Activated CD4-positive, alpha-beta T cell treated with anti-CD3 and anti-CD28 coated beads, Interleukin-2, amount 50 U/mL, for 16 hours (primary cell): ENCODE data around the gene UPF1.

Experiments
- DNase-seq: peaks from one replicate; pipeline ENCODE4 v3.0.0-alpha.2; 2020

Gene UPF1

DNA sequence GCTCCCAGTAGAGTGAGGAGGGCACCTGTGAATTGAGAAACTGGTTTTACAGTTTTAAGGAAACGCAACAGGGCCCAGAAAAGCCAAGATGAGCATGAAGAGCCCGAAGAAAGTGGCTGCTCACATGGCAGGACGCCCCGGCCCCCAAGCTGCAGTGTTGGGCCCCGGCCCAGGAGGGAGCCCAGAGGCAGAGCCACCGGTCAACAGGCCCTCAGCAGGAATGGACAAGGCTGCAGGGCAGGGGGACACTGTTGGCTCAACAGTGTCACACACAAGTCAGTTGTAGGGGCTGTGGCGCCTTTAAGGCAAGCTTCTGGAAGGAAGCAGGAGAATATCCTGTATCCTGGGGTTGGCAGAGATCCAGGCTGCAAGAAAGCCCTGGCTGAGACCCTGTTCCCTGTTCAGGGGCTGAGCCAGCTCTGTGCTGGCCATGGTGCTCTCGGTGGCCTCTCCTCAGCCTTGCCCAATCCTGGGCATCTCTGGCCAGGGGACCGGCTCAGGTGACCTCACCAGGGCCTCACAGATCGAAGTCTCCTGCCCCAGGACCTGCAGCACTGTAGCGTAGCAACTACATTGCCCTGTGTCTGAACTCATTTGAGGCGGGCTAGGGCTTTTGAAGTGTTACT is 28.0 kb downstream of the UPF1 start:
- no peak for DNase-seq

DNA sequence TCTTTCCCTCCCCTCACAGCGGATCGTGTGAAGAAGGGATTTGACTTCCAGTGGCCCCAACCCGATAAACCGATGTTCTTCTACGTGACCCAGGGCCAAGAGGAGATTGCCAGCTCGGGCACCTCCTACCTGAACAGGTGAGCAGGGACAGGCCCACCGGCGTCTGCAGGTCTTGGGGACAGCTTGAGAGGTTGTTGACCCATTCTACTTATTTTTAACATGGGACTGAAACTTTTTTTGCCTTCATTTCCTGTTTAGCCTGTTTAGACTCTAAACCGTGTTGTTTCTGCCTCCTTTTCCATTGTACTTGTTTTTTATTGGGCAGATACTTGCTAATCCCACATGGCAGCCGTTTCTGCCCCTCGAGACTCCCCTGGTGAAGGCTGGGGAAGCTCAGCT is 28.5 kb downstream of the UPF1 start:
- no peak for DNase-seq

DNA sequence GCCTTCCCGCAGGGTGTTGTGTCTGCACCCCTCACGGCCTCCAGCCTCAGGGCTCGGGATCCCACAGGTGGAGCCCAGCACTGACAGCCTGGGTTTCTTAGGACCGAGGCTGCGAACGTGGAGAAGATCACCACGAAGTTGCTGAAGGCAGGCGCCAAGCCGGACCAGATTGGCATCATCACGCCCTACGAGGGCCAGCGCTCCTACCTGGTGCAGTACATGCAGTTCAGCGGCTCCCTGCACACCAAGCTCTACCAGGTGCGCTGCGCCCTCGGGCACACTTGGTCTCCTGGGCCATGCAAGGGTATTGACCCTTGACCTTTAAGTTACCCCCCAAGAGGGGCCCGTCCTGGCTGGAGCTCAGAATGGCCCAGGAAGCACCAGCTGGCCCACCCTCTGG is 29.0 kb downstream of the UPF1 start:
- DNase-seq: no peak

DNA sequence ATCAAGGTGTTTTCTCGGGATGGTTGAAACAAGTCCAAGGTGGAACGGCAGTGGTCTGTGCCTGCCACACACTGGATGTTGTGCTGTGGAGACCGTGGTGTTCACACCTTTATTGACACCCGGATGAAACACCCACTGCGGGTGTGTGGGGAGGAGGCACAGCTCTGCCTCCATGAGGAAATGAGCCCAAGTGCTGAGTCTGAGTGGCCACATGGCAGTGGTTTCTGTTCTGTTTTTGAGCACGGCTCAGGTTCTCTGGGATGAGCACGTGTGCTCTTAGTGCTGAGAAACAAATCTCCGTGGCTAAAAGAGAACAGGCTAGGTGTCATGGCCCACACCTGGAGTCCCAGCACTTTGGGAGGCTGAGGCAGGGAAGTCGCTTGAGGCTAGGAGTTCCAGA is 29.5 kb downstream of the UPF1 start:
- DNase-seq: no peak

DNA sequence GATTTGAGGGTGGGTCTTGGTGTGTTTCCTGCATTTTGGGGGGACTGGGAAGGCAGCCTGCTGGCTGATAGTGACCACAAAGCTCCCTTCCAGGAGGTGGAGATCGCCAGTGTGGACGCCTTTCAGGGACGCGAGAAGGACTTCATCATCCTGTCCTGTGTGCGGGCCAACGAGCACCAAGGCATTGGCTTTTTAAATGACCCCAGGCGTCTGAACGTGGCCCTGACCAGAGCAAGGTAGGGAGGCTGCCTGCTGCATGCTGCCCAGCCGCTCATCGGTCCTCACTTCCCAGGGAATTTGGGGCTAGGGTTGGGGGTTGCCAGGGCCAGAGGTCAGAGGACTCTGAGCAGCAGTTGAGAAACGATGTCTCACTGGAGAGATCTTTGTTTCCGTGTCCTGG is 30.2 kb downstream of the UPF1 start:
- DNase-seq: no peak

DNA sequence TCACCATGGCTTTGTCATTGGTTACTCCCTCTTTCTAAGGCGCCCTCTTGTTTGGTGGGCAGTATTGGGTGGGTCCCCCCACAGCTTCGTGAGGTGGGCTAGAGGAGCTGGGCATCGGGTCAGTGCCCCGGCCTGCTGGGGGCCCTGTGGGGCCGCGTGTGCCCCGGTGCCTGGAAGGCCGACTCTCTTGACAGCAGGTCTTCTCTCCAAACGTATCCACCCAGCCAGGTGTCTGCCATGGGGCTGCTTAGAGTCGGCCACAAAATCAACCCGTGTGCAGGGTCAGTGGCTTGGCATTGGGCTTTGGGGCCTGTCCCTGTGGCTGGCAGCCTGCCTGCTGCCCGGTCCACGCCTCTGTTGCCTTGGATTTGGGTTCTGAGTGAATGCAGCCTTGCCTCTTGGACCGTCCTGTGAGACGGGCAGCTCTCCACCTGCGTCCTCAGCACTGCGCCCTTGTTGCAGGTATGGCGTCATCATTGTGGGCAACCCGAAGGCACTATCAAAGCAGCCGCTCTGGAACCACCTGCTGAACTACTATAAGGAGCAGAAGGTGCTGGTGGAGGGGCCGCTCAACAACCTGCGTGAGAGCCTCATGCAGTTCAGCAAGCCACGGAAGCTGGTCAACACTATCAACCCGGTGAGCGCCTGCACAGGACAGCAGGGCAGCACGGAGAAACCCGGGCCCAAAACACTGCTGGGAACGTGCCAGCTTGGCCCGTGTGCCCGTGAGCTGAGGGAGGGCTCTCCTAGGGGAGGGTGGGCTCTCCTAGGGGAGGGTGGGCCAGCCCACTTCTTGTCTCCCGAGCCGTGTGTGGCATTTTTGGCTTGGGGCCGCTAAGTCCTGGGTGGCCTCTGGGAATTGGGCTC is 31.4 kb downstream of the UPF1 start:
- DNase-seq: no peak

DNA sequence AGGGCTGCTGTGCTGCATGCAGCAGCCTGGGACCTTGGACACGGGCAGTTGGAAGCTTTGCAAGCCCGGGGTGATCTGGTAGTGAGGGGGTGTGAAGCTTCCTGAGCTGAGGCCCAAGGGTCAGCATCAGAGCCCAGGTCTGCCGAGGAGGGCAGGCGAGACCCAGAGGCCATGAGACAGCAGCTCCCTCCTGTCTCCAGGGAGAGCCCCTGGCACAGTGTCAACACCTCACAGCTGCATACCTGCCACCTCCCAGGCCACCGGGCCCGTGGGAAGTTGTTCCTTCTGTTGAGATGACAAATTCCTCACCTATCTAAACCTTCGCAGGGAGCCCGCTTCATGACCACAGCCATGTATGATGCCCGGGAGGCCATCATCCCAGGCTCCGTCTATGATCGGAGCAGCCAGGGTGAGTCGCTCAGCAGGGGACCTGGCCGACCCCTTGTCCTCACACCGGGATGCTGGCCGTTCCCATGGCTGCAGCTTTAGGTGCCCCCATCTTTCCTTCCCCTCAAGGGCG is 32.1 kb downstream of the UPF1 start:
- DNase-seq: no peak

DNA sequence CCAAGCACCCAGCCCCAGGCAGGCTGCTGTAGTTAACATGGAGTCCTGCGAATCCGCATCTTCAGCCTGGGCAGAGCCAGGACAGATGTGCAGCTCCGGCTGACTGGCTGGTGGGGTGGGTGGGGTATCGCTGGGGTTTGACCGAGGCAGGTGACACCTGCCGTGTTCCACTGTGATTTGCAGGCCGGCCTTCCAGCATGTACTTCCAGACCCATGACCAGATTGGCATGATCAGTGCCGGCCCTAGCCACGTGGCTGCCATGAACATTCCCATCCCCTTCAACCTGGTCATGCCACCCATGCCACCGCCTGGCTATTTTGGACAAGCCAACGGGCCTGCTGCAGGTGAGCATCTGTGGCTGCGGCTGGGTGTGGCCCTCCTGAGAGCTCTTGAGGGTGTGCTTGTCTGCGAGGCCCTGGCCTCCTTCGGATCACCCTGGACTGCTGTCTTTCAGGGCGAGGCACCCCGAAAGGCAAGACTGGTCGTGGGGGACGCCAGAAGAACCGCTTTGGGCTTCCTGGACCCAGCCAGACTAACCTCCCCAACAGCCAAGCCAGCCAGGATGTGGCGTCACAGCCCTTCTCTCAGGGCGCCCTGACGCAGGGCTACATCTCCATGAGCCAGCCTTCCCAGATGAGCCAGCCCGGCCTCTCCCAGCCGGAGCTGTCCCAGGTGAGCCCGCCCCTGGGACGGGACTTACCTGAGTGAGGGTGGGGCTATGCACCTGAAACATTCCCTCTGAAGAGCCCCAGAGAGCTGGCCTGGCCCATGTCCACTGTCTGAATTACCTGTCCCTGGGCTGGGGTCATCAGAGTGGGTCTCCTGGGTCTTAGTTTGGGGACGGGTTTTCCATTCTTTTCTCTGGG is 33.6 kb downstream of the UPF1 start:
- no peak for DNase-seq

DNA sequence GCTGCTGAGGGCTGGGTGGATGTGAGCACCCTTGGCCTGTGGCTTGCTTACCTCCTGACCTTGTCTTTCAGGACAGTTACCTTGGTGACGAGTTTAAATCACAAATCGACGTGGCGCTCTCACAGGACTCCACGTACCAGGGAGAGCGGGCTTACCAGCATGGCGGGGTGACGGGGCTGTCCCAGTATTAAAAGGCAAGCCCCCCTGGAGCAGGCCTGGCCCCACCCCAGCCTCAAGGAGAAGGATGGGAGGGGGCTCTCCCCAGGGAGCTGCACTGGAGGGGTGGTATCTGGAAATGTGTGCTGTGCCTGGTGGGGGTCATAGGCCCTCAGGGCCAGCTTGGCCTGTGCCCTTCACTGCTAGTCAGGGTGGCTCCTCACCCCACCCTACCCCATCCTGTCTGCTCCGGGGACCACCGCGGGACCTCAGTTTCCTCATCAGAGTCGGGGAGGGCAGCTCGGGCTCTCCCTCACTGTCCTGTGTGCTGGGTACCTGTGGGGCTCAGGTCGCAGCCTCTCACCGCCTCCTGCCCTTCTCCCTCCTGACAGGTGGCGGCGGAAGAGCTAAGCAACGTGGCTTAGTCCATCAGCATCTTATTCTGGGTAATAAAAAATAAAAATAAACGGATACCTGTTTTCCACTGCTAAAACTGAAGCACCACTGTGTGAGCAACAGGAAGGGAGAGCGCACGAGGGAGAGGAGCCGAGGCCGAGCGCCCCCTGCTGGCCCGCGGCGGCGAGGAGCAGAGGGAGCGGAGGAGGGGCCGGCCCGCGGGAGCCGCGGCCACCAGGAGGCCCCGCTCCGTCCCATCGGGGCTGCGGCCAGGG is 34.4 kb downstream of the UPF1 start:
- peak; percentile 63 for DNase-seq

DNA sequence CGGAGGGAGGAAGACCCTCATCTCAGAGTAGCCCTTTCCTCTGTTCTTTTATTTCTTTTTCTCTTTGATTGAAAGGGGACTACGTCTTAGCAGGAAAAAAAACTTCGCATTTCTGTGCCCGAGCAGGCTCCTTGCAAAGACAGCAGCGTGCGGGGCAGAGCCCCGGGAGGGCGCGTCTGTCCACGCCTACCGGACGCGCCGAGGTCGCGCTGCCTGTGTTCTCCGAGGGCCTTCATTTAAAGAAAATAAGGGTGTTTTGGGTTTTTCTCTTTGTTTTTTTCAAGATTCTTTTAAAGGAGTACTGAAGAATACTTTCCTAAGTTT is 35.0 kb downstream of the UPF1 start:
- no peak for DNase-seq

DNA sequence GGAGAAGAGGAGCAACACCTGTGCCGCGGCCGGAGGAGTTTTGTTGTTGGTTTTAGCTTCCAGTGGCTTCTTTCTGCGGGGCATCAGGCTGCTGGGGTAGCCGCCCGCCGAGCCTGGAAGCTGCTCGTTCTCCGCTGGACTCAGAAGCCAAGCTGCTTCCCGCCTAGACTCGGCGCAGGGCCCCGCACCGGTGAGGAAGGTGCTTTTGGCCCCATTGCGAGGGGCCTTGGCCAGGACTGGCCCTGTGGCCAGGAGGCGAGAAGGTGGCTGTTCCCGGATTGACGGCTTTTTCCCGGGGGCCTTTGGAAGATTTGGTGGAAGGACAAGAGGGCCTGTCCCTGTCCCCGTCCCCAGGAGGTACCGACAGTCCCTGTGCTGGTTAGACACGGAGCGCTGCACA is 35.4 kb downstream of the UPF1 start:
- no peak for DNase-seq

DNA sequence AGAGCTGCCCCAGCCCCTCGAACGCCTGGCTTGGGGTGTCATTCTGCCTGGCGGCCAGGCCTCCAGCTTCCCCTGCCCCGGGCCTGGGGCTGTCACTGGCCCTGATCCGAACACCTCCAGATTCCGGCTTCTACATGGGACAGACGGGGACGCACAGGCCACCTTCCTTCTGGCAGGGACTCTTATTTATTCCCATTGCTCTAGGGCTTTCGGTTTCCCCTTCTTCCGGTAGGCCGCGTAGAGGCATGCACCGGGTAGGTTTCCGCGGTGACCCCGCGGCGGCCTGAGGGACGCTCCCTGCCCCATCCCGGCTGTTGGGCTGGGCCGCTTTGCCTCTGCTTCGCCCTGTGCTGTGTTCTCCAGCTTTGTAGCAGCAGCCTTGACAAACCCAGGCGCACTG is 36.0 kb downstream of the UPF1 start:
- DNase-seq: no peak

DNA sequence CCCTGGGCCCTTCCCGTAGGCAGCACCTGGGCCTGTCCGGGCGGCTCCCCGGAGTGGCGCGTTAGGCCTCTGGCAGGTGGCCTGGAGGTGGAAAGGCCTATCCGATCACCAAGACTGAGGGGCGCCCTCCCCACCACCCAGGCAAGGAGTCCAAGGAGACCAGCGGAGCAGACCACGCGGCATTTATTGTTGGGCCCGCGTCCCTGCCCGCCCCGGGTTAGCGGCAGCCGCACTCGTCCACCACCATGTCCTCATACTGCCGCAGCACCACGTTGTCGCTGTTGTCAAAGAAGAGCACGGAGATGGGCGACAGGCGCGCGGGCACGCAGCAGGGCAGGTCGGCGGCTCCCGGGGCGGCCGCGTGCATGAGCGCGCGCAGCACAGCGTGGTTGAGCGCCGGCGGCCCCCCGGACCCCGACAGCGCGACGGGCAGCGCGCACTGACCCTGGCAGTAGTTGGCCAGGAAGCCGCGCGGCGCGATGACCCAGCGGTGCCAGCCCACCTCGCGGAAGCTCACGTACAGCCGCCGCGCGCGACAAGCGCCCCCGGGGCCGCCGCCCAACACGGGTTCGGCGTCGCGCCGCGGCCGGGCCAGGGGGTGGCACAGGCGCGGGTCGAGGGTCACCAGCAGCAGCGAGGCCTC is 36.7 kb downstream of the UPF1 start:
- no peak for DNase-seq

DNA sequence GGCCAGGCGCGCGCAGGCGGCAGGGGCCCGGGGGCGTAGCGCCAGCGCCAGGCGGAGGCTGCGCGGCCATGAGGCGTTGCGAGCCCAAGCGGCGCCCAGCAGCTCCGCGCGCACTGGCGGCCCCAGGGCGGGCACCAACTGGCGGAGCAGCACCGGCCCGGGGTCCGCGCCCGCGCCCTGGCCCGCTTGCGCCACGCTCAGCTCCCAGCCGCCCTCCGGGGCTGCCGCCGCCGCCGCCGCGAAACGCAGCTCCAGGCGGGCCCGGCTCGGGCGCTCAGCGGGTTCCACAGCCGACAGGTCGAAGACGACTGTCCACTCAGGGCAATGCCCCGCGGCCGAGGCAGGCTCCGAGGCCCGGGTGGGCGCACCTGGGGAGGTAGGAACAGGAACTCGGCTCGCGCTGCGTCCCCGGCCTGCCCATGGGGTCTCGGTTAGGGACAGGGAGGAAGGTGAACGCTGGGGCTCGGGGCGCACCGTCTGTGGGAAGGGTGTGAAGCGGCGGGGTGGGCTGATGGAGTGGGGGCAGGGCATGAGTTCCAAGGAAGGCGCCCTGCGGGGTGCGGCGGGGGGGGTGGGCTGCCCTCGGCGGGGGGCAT is 37.4 kb downstream of the UPF1 start:
- no peak for DNase-seq

DNA sequence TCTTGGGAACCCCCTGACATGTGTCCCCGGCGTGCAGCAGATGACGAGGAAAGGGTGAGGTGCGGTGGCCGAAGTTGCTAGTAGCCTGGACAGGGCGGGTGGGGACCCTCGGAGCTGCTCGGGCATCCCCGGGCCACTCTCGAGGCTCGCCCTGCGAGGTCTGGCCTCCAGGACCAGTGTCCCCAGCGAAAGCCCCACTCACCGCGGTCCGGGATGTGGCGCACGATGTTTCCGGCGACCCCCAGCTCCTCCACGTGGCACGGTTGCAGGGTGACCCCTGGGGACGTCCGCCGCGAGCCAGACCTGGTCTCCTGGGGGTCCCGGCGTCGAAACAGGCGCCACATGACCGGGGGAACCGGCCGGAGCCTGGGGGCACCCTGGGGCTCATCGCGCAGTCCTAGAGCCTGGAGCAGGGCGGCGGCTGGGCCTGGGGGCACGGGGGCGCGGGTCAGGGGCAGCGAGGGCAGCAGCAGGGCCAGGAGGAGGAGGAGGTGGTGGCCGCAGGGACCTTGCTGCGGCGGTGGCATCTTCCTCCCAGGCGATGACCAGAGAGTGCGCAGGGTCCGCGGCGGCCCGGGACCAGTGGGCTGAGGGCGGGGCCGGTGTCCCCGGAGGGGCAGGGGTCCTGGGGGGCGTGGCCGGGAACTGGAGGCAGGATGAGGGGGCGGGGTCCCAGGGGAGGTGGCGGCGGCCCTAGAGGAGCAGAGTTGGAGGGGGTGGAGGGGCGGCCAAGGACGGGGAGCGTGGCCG is 38.2 kb downstream of the UPF1 start:
- no peak for DNase-seq

DNA sequence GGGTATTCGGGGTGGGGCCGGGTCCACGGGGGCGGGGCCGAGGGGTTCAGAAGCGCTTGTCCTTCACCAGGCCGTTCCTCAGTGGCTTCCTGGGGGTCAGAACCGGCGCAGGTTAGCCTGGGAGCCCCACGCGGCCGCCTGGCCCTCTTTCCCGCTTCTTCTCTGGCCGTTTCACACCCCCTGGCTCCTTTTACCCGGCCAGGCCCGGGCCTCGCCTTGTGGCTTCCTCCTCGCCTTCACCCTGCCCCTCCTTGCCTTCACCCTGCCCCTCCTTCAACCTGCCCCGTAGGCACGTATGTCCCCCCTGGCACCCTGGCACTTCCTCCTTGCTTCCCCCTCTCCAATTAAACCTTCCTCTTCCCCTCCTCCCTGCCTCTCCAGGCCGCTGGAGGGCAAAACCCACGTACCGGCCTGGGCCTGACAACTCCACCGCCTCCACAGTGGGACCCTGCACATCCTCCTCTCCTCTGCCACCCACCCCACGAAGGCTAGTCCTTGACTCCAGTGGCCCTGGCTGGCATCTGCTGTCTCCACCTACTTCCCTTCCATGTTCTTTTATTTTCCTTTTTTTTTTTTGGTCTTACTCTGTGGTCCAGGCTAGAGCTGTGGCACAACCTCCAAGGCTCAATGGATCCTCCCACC is 38.9 kb downstream of the UPF1 start:
- DNase-seq: no peak

DNA sequence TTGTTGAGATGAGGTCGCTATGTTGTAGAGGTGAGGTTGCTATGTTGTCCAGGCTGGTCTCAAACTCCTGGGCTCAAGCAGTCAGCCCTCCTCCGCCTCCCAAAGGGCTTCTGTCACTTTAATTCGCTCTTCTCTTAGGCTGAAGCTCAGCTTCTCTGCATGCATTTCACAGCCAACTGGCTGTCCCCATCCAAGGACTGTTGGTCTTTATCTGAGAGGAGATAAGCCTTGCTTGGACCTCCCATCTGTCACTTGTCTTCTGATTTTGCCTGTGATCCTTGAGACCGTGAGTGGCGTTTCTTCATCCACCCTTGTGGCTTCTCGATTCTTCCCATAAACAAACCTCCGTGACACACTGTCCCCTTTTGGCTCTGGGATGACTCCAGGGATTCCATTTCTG is 39.8 kb downstream of the UPF1 start:
- DNase-seq: no peak

DNA sequence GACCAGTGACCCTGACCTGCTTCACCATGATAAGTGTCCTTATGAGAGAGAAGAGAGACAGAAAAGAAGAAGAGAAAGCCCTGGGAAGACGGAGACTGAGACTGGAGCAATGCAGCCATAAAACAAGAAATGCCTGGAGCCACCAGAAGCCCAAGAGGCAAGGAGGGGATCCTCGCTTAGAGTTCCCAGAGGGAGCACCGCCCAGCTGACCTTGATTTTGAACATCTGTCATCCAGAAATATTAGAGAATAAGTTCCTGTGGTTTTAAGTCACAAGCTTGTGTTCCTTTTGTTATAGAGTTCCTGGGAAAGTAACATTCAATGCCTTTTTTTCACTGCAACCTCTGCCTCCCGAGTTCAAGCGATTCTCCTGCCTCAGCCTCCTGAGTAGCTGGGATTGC is 44.0 kb downstream of the UPF1 start:
- DNase-seq: no peak

DNA sequence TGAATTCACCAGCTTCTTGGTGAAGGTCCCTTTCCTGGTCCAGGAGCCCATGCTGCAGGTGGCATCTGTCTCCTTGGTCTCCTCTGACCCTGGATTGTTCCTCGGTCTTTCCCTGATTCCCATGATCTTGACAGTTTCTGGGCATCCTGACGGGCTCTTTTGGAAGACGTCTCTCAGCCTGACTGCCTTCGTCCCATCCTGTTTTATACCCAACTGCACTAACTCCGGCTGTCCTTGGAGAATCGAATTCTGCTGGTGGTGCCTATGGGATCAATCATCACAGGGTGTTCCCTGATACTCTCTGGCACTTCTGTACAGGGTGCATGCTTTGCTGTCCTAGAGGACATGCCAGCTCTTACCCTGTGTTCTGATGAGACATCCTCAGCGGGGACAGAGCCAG is 45.1 kb downstream of the UPF1 start:
- DNase-seq: no peak

DNA sequence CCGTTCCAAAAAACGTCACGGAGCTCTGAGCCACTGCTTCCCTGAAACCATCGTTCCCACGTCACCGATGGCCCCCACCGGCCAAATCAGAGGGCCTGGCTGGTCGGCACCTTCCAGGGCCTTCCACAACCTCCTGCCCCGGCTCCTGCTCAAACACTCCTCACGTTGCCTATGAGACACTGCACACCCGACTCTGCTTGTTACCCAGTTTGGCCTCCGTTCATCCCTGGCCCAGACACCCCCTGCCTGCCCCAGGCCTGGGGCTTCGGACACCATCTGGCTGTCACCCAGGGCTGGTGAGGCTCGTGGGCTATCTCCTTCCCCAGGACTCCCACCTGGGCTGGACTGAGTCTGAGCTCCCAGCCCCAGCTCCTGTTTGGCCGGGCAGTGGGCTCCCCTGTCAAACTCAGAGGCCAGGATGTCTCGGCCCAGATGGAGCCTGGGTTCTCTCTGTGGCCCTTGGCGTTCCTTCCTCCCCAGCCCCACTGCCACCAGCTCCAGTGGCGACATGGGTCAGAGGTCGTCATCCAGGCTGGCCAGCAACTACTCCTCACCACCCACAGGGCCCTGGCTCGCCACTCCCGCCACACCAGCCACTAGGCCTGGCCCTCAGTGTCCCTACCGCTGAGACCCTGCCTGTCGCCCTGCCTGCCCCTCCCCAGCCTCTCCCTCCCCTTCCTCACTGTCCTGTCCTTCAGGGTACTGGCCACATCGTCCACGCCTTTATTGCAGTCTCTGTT is 46.5 kb downstream of the UPF1 start:
- no peak for DNase-seq
